ENCODE data around the gene CST3. TPM values are rescaled to one million over a fixed set of nuclear protein-coding genes. Genes with fewer than 3 reads are reported as not detected.

The CST3 gene
- total RNA-seq, 2 donors from 2014 or later = 131 to 177 TPM

DNA sequence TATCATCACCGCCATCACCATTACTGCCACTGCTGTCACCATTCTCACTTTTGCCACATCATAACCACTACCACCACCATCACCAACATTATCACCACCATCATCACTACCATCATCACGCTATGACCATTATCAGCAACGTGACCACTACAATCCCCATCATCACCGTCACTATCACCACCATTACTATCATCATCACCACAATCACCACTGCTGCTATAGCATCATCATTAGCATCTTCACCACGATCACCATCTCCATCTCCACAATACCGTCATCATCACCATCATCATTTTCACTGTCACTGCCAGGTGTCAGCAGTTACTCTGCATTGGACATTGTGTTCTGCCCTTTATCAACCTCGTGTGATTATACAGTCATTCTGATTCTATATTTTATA lies 32.1 kb upstream of the CST3 start:
- Mint-ChIP-seq H3K4me1 (peaks cover 5% of the 10 kb centered on the region), H3K4me3 (no peak overlapping the region), H3K9me3 (no peaks in the 10 kb centered on the region), H3K27me3 (ENCODE audit: insufficient read depth) (peaks cover 2% of the 10 kb centered on the region), H3K36me3 (ENCODE audit: low read depth) (no peaks in the 10 kb centered on the region), H3K27ac (no peak overlapping the region)
- WGBS, 2 experiments (ENCODE audit: insufficient coverage in 1 of 2, insufficient read length in 1 of 2) = 85 to 89% methylated on average over 6 to 7 of the region's 7 CpGs
- Histone ChIP-seq H3K4me3 (ENCODE audit: low read length) (no peak overlapping the region), H3K27me3 (ENCODE audit: control insufficient read depth, insufficient read depth, low read length, poor library complexity, severe bottlenecking) (no peaks in the 10 kb centered on the region), H3K27ac (ENCODE audit: low read depth, low read length) (no peak overlapping the region), H3K9ac (ENCODE audit: extremely low read depth, low read length, poor library complexity, severe bottlenecking) (no peak overlapping the region), H3K36me3 (ENCODE audit: control insufficient read depth, insufficient read depth, low read length) (no peaks in the 10 kb centered on the region), H3K9me3 (ENCODE audit: control insufficient read depth, low read length) (no peaks in the 10 kb centered on the region), H3K4me1 (ENCODE audit: control insufficient read depth, insufficient read depth, low read length) (no peaks in the 10 kb centered on the region)
- TF ChIP-seq, protein P1, sequence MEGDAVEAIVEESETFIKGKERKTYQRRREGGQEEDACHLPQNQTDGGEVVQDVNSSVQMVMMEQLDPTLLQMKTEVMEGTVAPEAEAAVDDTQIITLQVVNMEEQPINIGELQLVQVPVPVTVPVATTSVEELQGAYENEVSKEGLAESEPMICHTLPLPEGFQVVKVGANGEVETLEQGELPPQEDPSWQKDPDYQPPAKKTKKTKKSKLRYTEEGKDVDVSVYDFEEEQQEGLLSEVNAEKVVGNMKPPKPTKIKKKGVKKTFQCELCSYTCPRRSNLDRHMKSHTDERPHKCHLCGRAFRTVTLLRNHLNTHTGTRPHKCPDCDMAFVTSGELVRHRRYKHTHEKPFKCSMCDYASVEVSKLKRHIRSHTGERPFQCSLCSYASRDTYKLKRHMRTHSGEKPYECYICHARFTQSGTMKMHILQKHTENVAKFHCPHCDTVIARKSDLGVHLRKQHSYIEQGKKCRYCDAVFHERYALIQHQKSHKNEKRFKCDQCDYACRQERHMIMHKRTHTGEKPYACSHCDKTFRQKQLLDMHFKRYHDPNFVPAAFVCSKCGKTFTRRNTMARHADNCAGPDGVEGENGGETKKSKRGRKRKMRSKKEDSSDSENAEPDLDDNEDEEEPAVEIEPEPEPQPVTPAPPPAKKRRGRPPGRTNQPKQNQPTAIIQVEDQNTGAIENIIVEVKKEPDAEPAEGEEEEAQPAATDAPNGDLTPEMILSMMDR (conservative IDR thresholded peaks at IDR 0.05) = no peak
- peak; percentile 3 for DNase-seq

DNA sequence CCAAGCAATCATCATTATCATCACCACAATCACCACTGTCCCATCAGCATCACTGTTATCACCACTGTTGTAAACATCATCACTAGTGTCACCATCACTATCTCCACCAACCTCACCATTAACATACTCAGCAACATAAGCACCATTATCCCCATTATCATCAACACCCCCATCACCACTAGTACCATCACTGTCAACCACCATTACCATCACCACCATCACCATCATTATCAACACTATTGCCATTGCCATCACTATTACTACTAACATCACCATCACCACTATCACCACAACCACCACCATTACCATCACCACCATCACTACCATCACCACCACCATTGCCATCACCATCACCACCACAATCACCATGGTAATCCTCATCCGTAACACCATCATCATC lies 31.6 kb upstream of the CST3 start:
- H3K27me3 Mint-ChIP-seq (ENCODE audit: insufficient read depth) = peaks cover 2% of the 10 kb centered on the region
- WGBS, 2 experiments (ENCODE audit: insufficient coverage in 1 of 2, insufficient read length in 1 of 2) = 90 to 100% methylated on average over 1 of the region's 1 CpG
- no peak overlapping the region for H3K9ac ChIP-seq (ENCODE audit: extremely low read depth, low read length, poor library complexity, severe bottlenecking)
- H3K4me1 ChIP-seq (ENCODE audit: control insufficient read depth, insufficient read depth, low read length) = no peaks in the 10 kb centered on the region
- H3K36me3 Mint-ChIP-seq (ENCODE audit: low read depth) = no peaks in the 10 kb centered on the region
- H3K9me3 ChIP-seq (ENCODE audit: control insufficient read depth, low read length) = no peaks in the 10 kb centered on the region
- H3K27ac ChIP-seq (ENCODE audit: low read depth, low read length) = no peak overlapping the region
- no peak overlapping the region for H3K27ac Mint-ChIP-seq
- no peak for DNase-seq
- H3K9me3 Mint-ChIP-seq = no peaks in the 10 kb centered on the region
- no peak overlapping the region for H3K4me3 Mint-ChIP-seq
- peaks cover 5% of the 10 kb centered on the region for H3K4me1 Mint-ChIP-seq
- H3K4me3 ChIP-seq (ENCODE audit: low read length) = no peak overlapping the region
- TF ChIP-seq, protein P1 (conservative IDR thresholded peaks at IDR 0.05) = no peak
- H3K27me3 ChIP-seq (ENCODE audit: control insufficient read depth, insufficient read depth, low read length, poor library complexity, severe bottlenecking) = no peaks in the 10 kb centered on the region
- no peaks in the 10 kb centered on the region for H3K36me3 ChIP-seq (ENCODE audit: control insufficient read depth, insufficient read depth, low read length)

DNA sequence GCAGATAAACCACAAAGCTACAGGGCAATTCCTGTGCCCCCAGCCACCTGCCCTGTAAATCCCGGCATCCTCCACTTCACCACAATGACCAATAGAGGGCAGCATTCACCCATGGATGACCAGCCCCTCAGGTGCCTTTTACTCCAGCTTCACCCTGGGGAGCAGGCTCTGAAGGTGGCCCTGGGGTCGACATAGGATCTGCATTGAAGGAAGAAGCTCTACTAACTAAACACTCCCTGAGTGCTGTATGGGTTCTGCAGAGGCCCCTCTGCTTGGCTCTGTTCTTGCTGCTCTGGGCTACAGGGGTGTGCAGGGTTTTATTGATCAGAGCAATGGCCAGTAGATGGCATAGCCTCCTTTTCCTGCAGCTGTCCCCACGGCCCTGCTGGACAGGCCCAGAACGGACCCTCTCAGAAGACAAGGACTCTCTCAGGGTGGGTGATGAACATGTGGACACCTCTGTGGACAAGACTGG lies 30.8 kb upstream of the CST3 start:
- Mint-ChIP-seq H3K9me3 (no peaks in the 10 kb centered on the region), H3K27ac (no peak overlapping the region), H3K4me3 (no peak overlapping the region), H3K36me3 (ENCODE audit: low read depth) (no peaks in the 10 kb centered on the region), H3K4me1 (peaks cover 10% of the 10 kb centered on the region), H3K27me3 (ENCODE audit: insufficient read depth) (peaks cover 2% of the 10 kb centered on the region)
- H3K4me1 ChIP-seq (ENCODE audit: control insufficient read depth, insufficient read depth, low read length) = no peaks in the 10 kb centered on the region
- H3K27ac ChIP-seq (ENCODE audit: low read depth, low read length) = no peak overlapping the region
- no peak overlapping the region for H3K9ac ChIP-seq (ENCODE audit: extremely low read depth, low read length, poor library complexity, severe bottlenecking)
- H3K4me3 ChIP-seq (ENCODE audit: low read length) = no peak overlapping the region
- no peaks in the 10 kb centered on the region for H3K36me3 ChIP-seq (ENCODE audit: control insufficient read depth, insufficient read depth, low read length)
- DNase-seq = peak; percentile 91
- H3K27me3 ChIP-seq (ENCODE audit: control insufficient read depth, insufficient read depth, low read length, poor library complexity, severe bottlenecking) = no peaks in the 10 kb centered on the region
- H3K9me3 ChIP-seq (ENCODE audit: control insufficient read depth, low read length) = no peaks in the 10 kb centered on the region
- WGBS, 2 experiments (ENCODE audit: insufficient coverage in 1 of 2, insufficient read length in 1 of 2) = 50 to 64% methylated on average over 3 to 4 of the region's 4 CpGs
- TF ChIP-seq, protein P1 (conservative IDR thresholded peaks at IDR 0.05) = peak; percentile 97
